ENCODE data around the gene NOX3. TPM values are rescaled to one million over a fixed set of nuclear protein-coding genes. Genes with fewer than 3 reads are reported as not detected.

The NOX3 gene
- total RNA-seq, 3 donors from 2014 or later, result not detected

DNA sequence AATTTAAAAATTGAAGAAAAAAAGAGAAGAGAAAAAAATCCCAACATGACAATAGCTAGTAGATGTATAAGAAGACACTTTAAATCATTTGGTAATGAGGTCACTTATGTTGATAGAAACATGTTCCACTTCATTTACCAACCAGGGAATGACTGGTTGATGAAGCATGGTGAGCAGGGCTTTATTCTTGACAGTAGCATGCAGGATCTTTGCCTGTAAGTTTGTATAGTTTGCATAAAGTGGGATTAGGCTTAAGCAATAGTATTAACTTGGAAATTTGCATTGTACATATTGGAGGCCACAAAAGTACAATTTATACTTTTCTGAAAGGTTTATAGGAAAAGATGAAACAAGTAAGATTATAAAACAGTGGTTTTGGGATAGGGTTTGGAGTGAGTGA, 67.0 kb downstream of the NOX3 start:
- Mint-ChIP-seq H3K4me3 (no peak overlapping the region), H3K27me3 (ENCODE audit: low read depth) (peaks cover 4% of the 10 kb centered on the region), H3K4me1 (ENCODE audit: low read depth) (peaks cover 3% of the 10 kb centered on the region), H3K9me3 (no peaks in the 10 kb centered on the region), H3K36me3 (ENCODE audit: insufficient read depth) (no peaks in the 10 kb centered on the region)
- DNase-seq (no peak), ATAC-seq (no peak)

GRCh38 chr6:155387481-155387880, 68.2 kb downstream of the NOX3 start:
- DNase-seq, result no peak
- no peaks in the 10 kb centered on the region for H3K9me3 Mint-ChIP-seq
- peaks cover 3% of the 10 kb centered on the region for H3K27me3 Mint-ChIP-seq (ENCODE audit: low read depth)
- no peaks in the 10 kb centered on the region for H3K36me3 Mint-ChIP-seq (ENCODE audit: insufficient read depth)
- ATAC-seq, result no peak
- peaks cover 3% of the 10 kb centered on the region for H3K4me1 Mint-ChIP-seq (ENCODE audit: low read depth)
- no peak overlapping the region for H3K4me3 Mint-ChIP-seq

DNA sequence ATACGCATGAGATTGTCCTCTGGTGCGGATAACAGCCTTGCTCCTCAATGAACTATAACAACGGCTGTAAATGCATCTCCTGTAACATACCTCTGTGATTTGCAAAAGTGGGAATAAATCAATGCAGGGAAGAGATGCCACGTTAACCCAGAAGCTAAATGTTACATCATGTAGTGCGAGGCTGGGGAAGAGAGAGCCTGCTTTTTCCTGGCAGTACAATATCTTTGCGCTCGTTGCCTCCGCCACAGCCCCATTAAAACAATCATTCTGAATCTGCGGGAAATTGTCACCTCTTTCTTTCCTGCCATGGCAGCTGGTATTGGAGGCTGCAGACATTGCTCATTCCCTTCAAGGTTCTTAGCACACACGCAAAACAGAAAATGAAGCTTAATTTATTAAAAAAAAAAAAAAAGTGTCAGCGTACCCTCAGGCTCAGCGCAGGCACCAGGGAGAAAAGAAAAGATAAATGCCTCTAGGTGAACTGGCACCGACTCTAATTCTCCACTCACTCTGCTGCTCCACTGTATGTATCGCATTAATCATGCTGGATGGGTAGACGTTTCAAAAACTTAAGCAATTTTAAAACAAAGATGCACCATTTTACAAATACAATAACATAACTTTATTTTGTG, 71.2 kb downstream of the NOX3 start:
- Mint-ChIP-seq H3K36me3 (ENCODE audit: insufficient read depth) (no peaks in the 10 kb centered on the region), H3K27me3 (ENCODE audit: low read depth) (peaks cover 3% of the 10 kb centered on the region), H3K4me1 (ENCODE audit: low read depth) (peaks cover 3% of the 10 kb centered on the region), H3K4me3 (no peak overlapping the region), H3K9me3 (no peaks in the 10 kb centered on the region)
- DNase-seq (no peak), ATAC-seq (no peak)

GRCh38 chr6:155383913-155384312, 71.7 kb downstream of the NOX3 start:
- H3K4me1 Mint-ChIP-seq (ENCODE audit: low read depth), result peaks cover 3% of the 10 kb centered on the region
- H3K27me3 Mint-ChIP-seq (ENCODE audit: low read depth), result peaks cover 3% of the 10 kb centered on the region
- DNase-seq (no peak), ATAC-seq (no peak)
- H3K9me3 Mint-ChIP-seq, result no peaks in the 10 kb centered on the region
- no peaks in the 10 kb centered on the region for H3K36me3 Mint-ChIP-seq (ENCODE audit: insufficient read depth)
- H3K4me3 Mint-ChIP-seq, result no peak overlapping the region

GRCh38 chr6:155382338-155382685, 73.3 kb downstream of the NOX3 start:
- Mint-ChIP-seq H3K36me3 (ENCODE audit: insufficient read depth) (no peaks in the 10 kb centered on the region), H3K4me3 (no peak overlapping the region)

DNA sequence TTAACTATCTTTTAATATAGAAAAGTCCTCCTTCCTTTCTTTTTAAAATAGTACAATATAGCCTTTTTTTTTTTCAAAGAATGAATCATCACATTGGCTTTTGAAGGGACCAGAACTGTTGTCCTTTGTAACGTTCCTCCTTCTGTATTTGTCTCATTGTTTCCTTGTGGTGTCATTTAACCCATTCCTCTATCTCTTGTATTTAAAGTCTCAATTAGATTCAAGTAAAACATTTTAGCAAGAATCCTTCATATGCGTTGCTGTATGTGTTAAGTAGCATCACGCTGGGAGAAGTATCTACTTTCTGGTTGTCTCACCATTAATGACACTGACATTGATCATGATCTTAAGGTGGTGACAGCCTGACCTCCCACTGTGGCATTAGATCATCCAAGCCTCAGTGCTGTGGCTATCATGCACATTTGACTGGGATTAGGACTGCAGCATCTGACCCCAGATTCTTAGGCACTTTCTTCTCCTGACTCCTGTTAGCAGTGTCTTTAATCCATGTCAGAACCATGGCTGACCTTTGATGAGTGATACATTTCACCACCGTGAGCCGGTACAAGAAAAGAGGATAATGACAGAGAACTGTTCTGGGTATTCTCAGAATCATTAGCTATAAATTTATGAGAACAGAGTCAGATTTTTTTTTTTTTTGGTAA, 73.8 kb downstream of the NOX3 start:
- no peaks in the 10 kb centered on the region for H3K4me1 Mint-ChIP-seq (ENCODE audit: low read depth)

More at GRCh38 chr6:155382338-155382685, 73.3 kb downstream of the NOX3 start:
- ATAC-seq (no peak), DNase-seq (no peak)
- Mint-ChIP-seq H3K27me3 (ENCODE audit: low read depth) (peaks cover 3% of the 10 kb centered on the region), H3K4me1 (ENCODE audit: low read depth) (no peaks in the 10 kb centered on the region), H3K9me3 (no peaks in the 10 kb centered on the region)

GRCh38 chr6:155380666-155381332, 74.8 kb downstream of the NOX3 start:
- H3K27me3 Mint-ChIP-seq (ENCODE audit: low read depth), result peaks cover 3% of the 10 kb centered on the region
- ATAC-seq (no peak), DNase-seq (no peak)
- H3K4me1 Mint-ChIP-seq (ENCODE audit: low read depth), result no peaks in the 10 kb centered on the region
- H3K4me3 Mint-ChIP-seq, result no peak overlapping the region
- H3K9me3 Mint-ChIP-seq, result no peaks in the 10 kb centered on the region
- no peaks in the 10 kb centered on the region for H3K36me3 Mint-ChIP-seq (ENCODE audit: insufficient read depth)

More for the DNA sequence above, 73.8 kb downstream of the NOX3 start:
- DNase-seq (no peak), ATAC-seq (no peak)
- Mint-ChIP-seq H3K9me3 (no peaks in the 10 kb centered on the region), H3K4me3 (no peak overlapping the region), H3K27me3 (ENCODE audit: low read depth) (peaks cover 3% of the 10 kb centered on the region), H3K36me3 (ENCODE audit: insufficient read depth) (no peaks in the 10 kb centered on the region)

DNA sequence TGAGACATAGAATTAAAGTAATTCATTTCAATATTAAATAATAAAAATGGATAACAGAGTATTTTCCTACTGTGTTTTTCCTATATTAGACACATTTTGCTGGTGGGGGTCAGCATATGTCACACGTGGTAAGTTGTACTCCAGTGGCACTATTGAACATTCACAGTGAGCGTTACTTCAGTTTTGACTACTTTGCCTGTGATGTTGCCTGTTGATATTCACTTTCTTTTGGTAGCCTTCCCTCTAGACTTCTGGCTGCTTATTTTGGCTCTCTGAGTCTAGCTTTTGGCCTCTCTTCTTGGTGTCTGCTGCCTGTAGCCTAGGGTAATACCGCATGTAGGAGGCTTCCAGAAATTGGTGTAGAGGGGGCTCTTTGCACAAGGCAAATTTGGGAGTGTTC, 76.9 kb downstream of the NOX3 start:
- H3K27me3 Mint-ChIP-seq (ENCODE audit: low read depth), result peaks cover 1% of the 10 kb centered on the region

GRCh38 chr6:155378276-155378675, 77.4 kb downstream of the NOX3 start:
- H3K9me3 Mint-ChIP-seq, result no peaks in the 10 kb centered on the region
- peaks cover under 1% of the 10 kb centered on the region for H3K27me3 Mint-ChIP-seq (ENCODE audit: low read depth)
- no peaks in the 10 kb centered on the region for H3K4me1 Mint-ChIP-seq (ENCODE audit: low read depth)
- DNase-seq, result no peak
- H3K4me3 Mint-ChIP-seq, result no peak overlapping the region
- H3K36me3 Mint-ChIP-seq (ENCODE audit: insufficient read depth), result no peaks in the 10 kb centered on the region
- no peak for ATAC-seq

More for the DNA sequence above, 76.9 kb downstream of the NOX3 start:
- Mint-ChIP-seq H3K36me3 (ENCODE audit: insufficient read depth) (no peaks in the 10 kb centered on the region), H3K4me1 (ENCODE audit: low read depth) (no peaks in the 10 kb centered on the region), H3K4me3 (no peak overlapping the region), H3K9me3 (no peaks in the 10 kb centered on the region)
- DNase-seq (no peak), ATAC-seq (no peak)

- H3K4me1 Mint-ChIP-seq (ENCODE audit: low read depth), result no peaks in the 10 kb centered on the region
- no peaks in the 10 kb centered on the region for H3K9me3 Mint-ChIP-seq
- DNase-seq (no peak), ATAC-seq (no peak)
- no peaks in the 10 kb centered on the region for H3K36me3 Mint-ChIP-seq (ENCODE audit: insufficient read depth)
- H3K4me3 Mint-ChIP-seq, result no peak overlapping the region
- H3K27me3 Mint-ChIP-seq (ENCODE audit: low read depth), result peaks cover 4% of the 10 kb centered on the region
Observed at GRCh38 chr6:155377061-155377460, 78.6 kb downstream of the NOX3 start.

- no peaks in the 10 kb centered on the region for H3K4me1 Mint-ChIP-seq (ENCODE audit: low read depth)
- ATAC-seq, result no peak
- H3K27me3 Mint-ChIP-seq (ENCODE audit: low read depth), result peaks cover 4% of the 10 kb centered on the region
- H3K36me3 Mint-ChIP-seq (ENCODE audit: insufficient read depth), result no peaks in the 10 kb centered on the region
- H3K9me3 Mint-ChIP-seq, result no peaks in the 10 kb centered on the region
- DNase-seq, result no peak
- H3K4me3 Mint-ChIP-seq, result no peak overlapping the region
Observed at GRCh38 chr6:155375801-155376200, 79.8 kb downstream of the NOX3 start.

GRCh38 chr6:155374681-155375080, 81.0 kb downstream of the NOX3 start:
- no peaks in the 10 kb centered on the region for H3K9me3 Mint-ChIP-seq
- H3K27me3 Mint-ChIP-seq (ENCODE audit: low read depth), result peaks cover 4% of the 10 kb centered on the region
- no peaks in the 10 kb centered on the region for H3K4me1 Mint-ChIP-seq (ENCODE audit: low read depth)
- ATAC-seq, result no peak
- H3K4me3 Mint-ChIP-seq, result no peak overlapping the region
- DNase-seq, result no peak
- H3K36me3 Mint-ChIP-seq (ENCODE audit: insufficient read depth), result no peaks in the 10 kb centered on the region

DNA sequence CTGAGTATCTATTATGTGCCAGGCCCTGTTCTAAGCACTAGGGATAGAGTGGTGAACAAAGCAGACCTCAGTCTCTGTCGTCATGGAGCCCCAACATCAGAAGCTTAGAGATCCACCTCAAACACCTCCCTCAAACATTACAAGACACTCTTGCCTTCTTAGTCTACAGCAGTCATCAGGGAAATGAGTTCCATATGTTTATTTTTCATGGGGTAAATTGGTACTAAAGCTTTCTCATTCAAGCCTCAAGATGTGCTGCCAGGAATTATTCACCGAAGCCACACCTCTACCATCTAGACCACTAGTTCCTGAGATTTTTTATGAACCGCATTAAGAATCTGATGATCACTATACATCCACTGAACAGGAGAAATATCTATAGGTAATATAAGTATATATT, 82.4 kb downstream of the NOX3 start:
- no peak for ATAC-seq
- Mint-ChIP-seq H3K36me3 (ENCODE audit: insufficient read depth) (no peaks in the 10 kb centered on the region), H3K4me3 (no peak overlapping the region), H3K4me1 (ENCODE audit: low read depth) (no peaks in the 10 kb centered on the region), H3K9me3 (no peaks in the 10 kb centered on the region), H3K27me3 (ENCODE audit: low read depth) (peaks cover 4% of the 10 kb centered on the region)
- DNase-seq, result no peak

GRCh38 chr6:155372256-155372655, 83.4 kb downstream of the NOX3 start:
- no peaks in the 10 kb centered on the region for H3K36me3 Mint-ChIP-seq (ENCODE audit: insufficient read depth)
- DNase-seq (no peak), ATAC-seq (no peak)
- H3K4me3 Mint-ChIP-seq, result no peak overlapping the region
- H3K9me3 Mint-ChIP-seq, result no peaks in the 10 kb centered on the region
- peaks cover 4% of the 10 kb centered on the region for H3K27me3 Mint-ChIP-seq (ENCODE audit: low read depth)
- H3K4me1 Mint-ChIP-seq (ENCODE audit: low read depth), result no peaks in the 10 kb centered on the region

- ATAC-seq (no peak), DNase-seq (no peak)
- Mint-ChIP-seq H3K36me3 (ENCODE audit: insufficient read depth) (no peaks in the 10 kb centered on the region), H3K9me3 (no peaks in the 10 kb centered on the region), H3K27me3 (ENCODE audit: low read depth) (peaks cover 7% of the 10 kb centered on the region), H3K4me1 (ENCODE audit: low read depth) (no peaks in the 10 kb centered on the region), H3K4me3 (no peak overlapping the region)
Observed at GRCh38 chr6:155371230-155371629, 84.4 kb downstream of the NOX3 start.
